GM20000 (cell line): ENCODE results near the gene RBM48.

Experiments used
- DNase-seq: peaks from one replicate; pipeline ENCODE4 v3.0.0; 2012; ENCODE audit warnings: low spot score
- TF ChIP-seq, protein P1 (sequence below): IDR thresholded peaks from 2 replicates; pipeline ENCODE4 v1.5.1; 2012; ENCODE audit warnings: mild to moderate bottlenecking, control low read depth; ENCODE audit errors: extremely low read depth, missing control alignments

Gene RBM48

GRCh38 chr7:92547579-92547978 is 19.0 kb downstream of the RBM48 start:
- TF ChIP-seq, protein P1, sequence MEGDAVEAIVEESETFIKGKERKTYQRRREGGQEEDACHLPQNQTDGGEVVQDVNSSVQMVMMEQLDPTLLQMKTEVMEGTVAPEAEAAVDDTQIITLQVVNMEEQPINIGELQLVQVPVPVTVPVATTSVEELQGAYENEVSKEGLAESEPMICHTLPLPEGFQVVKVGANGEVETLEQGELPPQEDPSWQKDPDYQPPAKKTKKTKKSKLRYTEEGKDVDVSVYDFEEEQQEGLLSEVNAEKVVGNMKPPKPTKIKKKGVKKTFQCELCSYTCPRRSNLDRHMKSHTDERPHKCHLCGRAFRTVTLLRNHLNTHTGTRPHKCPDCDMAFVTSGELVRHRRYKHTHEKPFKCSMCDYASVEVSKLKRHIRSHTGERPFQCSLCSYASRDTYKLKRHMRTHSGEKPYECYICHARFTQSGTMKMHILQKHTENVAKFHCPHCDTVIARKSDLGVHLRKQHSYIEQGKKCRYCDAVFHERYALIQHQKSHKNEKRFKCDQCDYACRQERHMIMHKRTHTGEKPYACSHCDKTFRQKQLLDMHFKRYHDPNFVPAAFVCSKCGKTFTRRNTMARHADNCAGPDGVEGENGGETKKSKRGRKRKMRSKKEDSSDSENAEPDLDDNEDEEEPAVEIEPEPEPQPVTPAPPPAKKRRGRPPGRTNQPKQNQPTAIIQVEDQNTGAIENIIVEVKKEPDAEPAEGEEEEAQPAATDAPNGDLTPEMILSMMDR, result no peak
- no peak for DNase-seq

- TF ChIP-seq, protein P1, result no peak
- DNase-seq, result no peak
These were observed 21.6 kb downstream of the RBM48 start for GRCh38 chr7:92550194-92550593.

- DNase-seq, result no peak
- TF ChIP-seq, protein P1, result no peak
These were observed 28.7 kb downstream of the RBM48 start for GRCh38 chr7:92557249-92557648.

GRCh38 chr7:92557808-92558362 is 29.3 kb downstream of the RBM48 start:
- TF ChIP-seq, protein P1, result no peak
- DNase-seq, result no peak

GRCh38 chr7:92560602-92561001 is 32.0 kb downstream of the RBM48 start:
- TF ChIP-seq, protein P1, result no peak
- DNase-seq, result no peak

- no peak for DNase-seq
- TF ChIP-seq, protein P1, result no peak
These were observed 34.8 kb downstream of the RBM48 start for GRCh38 chr7:92563345-92563744.

DNA sequence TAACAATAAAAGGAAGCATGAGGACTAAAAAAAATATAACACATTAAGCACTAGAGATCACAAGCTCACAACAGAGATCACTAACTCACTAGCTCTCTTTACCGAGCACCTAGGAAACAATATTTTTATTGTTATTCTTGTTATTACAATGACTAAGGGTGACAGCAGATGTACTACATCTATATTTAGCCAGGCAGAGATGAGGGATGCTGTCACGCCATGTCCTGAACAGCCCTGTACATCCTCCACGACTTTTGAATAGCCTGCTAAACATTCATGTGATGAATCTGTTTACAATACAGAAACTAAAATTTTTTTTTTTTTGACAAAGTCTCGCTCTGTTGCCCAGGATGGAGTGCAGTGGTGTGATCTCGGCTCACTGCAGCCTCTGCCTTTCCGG is 38.9 kb downstream of the RBM48 start:
- TF ChIP-seq, protein P1, result no peak
- DNase-seq, result no peak
